Occipital lobe (tissue), 2 donors: ENCODE measurements around the gene ITPR2. TPM values are rescaled to one million over a fixed set of nuclear protein-coding genes. Genes with fewer than 3 reads are reported as not detected.
"Not testable (repeated sequence)": the region's sequence is repeated elsewhere in the genome, so short reads cannot be mapped to it uniquely, and the experiment has no call there.

Experiments used
- DNase-seq: peaks from one replicate; lab custom pipeline; 2025; lab: John Stamatoyannopoulos, UW
- total RNA-seq: library from RNA; depleted of rRNA; stranded (reverse); fragments of >200 nt; gene quantifications from one replicate; pipeline ENCODE4 v1.2.3, GENCODE V29; 2014

Gene ITPR2
- total RNA-seq, 1 donor from 2014 or later: 31.0 TPM

DNA sequence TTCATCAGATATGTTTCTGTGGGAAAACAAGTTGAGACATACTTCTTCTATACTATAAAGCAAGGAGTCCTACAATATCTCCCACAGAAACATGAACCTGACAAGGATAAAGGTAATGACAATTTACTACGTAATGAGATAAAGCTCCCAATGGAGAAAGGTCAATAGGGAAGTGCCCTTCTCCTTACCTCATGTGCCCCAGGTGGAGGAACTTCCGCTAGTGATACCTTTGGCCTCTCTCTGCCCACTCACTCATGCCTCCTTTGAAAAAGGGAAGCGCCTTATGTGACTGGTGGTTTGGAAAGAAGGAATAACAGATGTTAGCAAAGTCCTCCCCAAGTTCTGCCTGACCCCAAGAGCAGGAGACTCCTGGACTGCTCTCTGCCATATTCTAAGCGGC lies 305.3 kb downstream of the ITPR2 start:
- no peak for DNase-seq

DNA sequence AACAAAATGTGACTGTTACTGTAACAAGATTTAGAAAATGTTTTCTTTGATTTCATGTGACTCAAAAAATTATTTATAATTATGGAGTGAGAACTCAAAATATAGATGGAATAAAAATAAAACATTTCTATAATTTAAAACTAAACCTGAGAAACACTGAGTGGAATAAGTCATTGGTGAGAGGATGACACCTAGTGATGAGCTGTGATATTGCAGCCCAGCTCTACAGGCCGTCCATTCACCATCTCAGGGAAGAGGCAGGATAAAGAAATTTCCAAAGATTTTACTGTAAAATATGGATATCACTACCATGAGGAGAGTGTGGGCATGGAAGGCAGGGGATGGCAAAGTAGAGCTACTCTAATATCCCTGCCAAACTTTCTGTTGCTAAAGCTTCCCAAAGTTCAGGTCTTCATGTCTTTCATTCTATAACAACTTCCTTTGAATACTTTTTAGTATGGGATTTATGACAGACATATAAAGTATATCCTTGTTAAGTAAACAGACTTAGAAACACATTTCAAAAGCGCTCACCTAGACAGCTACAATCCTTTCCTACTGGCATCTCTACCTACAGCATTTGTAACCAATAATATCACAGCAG lies 308.0 kb downstream of the ITPR2 start:
- no peak for DNase-seq

DNA sequence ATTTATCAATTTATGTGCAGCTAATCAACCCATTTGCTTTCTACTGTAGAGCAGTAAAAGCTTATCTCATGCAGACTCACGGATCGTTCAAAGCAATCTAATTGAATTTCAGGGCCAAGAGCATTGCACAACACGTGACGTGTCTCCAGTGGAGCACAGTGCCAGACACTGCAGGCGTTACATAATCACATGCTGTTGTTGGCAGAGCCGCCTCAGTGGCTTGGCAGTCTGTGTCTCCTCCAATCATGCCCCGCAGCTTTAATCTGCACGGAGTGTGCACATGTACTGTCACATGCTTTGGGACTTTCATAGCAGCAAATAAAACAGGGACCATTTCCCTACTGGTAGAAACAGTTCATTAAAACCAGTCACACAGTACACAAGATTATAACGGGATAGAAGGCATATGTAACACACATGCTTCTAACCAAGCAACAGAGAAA lies 309.3 kb downstream of the ITPR2 start:
- DNase-seq: peak; percentile 84

DNA sequence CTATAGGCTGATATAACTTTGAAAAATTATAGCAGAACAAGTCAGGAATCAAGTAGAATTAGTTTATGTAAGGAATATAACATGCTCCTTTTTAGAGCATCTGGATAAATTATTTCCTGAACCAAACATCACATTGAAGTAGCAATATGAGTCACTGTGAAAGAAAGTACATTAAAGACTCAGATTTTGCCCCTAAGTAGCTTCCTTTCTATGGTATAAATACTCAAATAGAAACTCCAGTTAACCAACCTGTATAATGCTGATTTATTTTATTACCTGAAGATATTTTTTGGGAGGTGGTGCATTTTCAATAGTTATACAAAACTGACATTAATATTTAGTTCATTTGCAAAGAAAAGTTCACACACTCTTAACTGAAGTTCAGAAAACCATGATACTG lies 312.1 kb downstream of the ITPR2 start:
- DNase-seq: no peak

DNA sequence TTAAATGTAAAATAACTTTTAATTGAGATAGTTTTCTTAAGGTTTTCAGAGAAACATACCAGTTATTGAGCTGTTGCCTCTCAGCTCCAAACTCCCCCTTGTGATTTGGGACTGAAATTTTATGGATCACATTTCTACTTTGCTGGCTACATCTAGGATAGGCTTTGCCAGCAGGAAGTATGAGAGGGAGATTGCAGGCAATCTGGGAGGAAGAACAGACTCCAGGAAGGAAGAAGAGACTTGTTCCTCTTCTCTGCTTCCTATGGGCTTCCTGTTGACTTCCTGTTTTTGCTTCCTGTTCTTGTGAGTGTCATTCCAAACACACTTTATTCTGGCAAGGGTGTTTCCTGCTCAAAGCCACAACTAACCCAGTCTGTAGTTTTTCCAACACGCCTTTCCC lies 312.9 kb downstream of the ITPR2 start:
- DNase-seq: no peak

DNA sequence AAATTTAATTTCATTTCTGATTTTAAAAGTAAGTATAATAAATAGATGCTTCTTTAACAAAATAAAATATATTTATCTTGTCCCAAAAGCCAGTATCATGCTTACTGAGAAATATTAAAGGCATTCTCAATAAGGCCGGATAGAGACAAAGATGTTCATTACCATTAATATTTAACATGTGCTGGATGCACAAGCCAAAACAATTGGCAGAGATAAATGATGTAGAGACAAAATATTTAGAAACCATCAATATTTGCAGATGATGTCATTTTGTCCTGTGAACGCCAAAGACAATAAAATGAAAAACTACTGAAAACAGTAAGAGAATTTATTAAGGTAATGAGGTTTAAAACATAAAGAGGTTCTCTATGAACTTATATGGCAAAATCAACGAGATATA lies 313.5 kb downstream of the ITPR2 start:
- no peak for DNase-seq

DNA sequence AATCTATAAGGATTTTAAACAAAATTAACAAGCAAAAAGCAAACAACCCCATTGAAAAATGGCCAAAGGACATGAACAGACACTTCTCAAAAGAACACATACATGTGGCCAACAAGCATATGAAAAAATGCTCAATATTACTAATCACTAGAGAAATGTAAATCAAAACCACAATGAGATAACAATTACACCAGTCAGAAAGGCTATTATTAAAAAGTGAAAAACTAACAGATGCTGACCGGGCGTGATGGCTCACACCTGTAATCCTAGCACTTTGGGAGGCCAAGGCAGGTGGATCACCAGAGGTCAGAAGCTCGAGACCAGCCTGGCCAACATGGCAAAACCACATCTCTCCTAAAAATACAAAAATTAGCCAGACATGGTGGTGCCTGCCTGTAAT lies 315.7 kb downstream of the ITPR2 start:
- DNase-seq: not testable (repeated sequence)

DNA sequence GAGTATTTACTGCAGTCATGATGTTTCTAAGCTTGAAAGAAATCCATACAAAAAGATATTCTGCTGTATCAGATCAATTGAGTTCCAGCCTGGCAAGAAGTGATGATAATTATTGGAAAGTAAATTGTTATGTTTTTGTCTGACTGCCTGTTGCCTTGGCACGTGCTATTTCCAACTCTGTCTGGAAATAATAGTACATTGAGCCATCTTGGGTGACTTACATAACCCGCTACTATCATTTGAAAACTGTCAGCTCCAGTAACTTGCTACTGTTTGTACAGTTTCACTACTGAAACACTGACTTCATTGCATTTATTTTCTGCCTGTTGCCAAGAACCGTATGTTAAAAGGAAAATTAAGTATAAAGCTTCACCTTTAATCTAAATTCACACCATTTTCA lies 318.6 kb downstream of the ITPR2 start:
- no peak for DNase-seq

DNA sequence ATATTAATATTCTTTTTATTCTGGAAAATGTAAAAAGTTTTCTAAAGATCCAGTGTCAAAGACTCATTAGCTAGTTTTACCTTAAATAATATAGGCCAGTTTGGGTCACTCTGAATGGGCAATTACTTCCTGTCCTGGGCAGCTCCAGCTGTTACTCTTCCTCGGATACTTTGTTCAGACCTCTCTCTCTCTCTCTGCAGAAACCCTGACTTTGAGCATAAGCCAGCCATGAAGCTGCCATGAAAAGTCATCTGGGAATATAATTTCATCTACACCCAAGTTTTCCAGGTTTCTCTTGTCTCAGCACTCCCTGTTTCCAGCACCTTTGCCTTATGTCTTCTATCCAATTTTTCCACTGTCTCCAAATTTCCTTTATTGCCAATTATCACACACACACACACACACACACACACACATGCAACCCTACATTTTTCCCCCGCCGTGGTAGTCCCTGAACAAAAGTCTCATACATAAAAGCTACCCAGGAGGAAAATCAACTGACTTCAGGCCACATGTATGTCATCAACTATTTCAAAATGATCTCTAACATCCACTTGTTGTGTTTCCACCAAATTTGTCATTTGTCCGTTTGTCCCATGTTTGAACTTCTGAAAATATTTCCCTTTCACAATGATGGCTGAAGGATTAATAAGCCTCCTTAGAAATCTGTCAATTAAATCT lies 319.5 kb downstream of the ITPR2 start:
- DNase-seq: no peak

DNA sequence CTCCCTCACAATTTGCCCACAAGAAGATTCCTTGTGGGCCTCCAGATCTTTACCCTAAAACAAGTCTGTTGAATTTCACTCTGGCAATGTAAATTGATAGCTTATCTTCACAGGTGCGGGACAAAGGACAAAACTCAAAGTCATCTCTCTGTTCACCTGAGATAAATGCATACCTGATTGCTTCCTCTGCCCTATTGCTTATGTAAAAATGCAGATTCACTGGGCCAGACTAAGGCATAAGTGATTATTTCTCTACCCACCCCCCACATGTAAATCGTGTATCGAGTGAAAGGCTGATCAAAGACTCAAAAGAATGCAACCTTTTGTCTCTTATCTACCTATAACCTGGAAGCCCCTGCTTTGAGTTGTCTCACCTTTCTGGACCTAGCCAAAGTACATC lies 320.8 kb downstream of the ITPR2 start:
- no peak for DNase-seq

DNA sequence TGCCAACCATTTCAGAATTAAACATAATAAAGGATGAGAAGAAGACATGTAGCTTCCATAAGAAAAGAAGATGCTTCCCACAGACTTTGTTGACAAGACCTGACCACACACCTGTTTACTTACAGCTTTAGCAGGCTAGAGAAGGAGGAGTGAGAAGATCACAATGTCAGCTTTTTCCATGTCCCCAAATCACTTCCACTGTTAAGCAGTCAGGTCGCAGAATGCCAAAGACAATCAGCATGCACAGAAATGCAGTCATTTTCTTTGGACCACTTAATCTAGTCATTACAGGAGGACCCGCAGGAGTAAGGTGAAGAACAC lies 322.7 kb downstream of the ITPR2 start:
- DNase-seq: no peak

DNA sequence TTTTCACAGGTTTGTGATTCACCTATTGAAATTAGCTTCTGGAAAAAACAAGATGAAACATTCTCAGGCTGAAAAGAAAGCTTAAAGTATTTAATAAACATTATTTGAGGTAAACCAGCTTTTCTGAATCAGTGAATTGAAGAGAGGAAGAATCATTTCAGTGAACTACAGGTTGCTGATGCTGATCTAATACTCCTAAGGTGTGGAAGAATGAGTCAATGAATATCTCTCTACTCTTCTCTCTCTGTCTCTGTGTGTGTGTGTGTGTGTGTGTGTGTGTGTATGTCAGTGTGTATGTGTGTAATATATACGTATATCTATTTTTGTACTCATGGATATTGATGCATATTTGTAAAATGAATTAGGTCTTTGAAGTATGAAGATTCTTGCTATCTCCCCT lies 325.4 kb downstream of the ITPR2 start:
- no peak for DNase-seq

DNA sequence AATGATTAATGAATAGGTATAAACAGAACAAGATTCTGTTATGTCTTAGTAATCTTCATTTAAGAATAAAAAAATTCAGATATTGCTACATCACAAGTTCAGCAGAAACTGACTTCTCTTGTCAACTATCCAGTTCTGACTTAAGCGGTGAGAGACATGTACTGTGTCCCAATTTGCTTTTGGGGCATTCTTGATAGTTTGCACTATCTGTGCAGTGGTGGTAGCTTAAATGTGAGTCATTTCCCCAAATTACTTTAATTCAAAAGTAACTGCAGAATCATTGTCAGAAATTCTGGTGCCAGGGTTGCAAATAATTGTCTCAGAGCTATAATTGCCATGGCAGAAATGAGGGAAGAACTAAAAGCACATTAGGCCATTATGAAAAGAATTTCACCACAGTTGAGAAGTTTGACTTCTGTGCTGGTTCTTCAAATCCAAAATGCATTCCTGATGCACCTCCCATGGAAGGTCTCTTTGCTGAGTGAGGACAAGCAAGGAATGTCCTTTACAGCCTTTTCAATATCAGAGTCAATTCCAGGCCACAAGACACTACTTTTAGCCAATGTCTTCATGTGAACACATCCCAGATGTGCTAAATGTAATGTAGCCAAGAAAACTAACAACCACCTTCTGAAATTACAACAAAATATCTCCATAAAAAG lies 332.9 kb downstream of the ITPR2 start:
- DNase-seq: no peak

DNA sequence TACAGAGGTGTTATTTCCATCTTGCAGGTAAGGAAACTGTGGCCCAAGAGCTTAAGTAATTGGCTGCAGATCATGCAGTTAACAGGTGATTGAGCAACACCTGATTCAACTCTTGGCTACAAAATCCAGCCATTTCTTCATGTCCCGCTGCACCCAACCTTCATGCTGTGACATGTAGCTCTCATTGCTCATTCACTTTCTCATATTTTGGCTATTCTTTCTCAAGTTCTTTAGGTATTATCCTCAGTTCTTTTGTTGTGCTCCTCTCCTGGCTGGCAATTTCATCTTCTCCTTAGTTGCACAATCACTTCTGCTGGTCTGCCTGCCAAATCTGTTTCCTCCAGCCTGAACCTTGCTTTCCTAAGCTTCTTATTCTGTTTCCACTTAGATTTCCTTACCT lies 336.8 kb downstream of the ITPR2 start:
- DNase-seq: no peak

DNA sequence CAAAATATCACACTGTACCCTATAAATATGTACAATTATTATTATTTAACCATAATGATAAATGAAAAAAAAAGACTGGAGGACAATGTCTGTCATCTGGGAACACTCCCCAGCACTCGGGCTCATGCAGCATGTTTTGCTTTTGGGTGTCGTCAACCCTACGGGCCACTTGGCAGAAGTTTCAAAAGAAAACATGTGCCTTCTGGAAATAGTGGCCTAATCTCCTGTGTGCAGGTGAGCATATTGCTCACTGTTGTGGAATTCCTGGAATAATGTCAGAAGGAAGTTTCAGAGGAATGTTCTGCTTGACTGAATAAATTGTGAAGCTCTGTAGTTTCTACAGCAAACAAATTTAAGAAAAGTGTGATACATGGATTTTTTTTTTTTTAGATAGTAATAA lies 339.3 kb downstream of the ITPR2 start:
- no peak for DNase-seq

DNA sequence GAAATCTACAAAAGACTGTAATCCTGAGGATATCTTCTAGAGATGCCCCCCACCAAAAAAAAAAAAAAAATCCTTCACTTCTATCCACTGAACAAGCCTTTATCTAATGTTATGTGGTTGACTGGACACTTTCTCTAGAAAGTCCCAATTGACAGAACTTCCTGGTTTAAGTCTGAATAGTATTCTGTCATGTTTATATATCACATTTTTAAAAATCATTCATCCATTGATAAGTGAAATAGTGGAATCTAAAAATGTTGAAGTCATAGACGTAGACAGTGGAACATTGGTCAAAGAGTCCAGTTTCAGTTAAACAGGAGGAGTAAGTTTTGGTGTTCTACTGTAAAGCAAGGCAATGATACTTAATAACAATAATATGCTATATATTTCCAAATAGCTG lies 340.6 kb downstream of the ITPR2 start:
- DNase-seq: no peak

DNA sequence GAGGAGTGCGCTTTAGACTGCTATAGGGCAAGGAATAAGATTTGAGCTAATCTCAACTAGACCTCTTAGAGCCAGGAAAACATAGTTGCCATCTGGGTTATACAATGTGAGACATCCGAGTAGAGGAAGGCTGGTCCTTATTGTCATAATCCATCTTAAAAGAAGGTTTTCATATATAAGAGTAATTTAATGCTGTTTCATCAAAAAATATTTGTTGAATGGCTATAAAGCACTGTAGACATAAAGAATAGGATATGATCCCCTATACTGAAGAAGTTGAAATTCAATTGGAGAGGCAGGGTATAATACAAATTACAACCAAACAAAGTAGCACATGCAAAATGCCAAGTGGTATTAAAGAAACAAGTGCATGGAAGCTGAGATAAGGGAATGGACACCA lies 343.1 kb downstream of the ITPR2 start:
- no peak for DNase-seq

DNA sequence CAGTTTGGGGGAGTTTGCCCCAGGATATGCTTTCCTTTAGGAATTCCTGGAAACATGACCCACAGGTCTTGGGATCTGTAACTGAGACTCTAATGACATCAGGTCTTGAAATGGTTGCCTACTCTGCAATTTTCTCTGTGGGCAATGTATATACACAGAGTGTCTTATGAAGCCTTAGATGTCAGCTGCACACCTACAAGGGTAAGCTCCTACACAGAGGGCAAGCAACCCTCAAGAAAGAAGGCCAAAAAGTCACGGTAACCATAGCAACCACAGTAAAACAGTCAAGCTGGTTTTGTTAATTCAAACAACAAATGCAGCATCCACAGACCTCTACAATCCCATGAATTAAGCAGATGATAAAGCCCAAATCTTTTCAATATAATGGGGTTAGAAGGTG lies 344.6 kb downstream of the ITPR2 start:
- DNase-seq: no peak

DNA sequence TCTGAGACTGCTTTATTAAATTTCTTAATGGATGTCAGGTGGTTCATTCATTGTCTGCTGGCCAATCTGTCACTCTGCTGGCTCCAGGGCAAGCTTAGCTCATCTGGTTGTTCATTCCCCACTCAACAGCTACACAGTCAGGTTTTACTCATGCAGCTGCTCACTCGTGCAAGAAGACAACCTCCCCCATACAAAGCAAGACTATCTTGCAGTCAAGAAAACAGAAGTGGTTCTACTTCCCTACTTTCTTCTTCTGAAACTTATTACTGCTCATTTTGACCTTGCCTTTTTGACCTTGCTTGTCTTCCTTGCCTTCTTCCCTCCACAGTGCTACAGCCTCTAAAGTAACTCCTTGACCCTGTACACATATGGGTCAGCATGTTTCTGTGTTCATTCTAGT lies 359.7 kb downstream of the ITPR2 start:
- no peak for DNase-seq

DNA sequence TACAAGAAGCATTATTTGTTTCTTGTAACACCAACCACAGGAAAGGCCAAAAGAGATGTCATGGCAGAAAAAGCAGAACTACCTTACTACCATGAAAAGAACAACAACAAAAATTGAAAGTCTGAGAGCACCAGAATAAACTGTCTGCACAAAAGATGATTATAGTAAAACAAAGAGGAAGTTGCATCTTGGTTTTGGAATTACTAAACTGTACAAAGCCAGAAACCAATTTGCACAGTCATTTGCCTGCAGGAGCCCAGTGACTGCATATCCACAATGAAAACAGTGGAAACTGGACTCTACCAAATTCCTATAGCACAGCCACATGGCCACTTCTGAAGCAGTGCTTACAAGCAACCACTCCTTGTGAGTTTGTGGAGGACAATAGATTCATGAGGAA lies 361.4 kb downstream of the ITPR2 start:
- DNase-seq: no peak

DNA sequence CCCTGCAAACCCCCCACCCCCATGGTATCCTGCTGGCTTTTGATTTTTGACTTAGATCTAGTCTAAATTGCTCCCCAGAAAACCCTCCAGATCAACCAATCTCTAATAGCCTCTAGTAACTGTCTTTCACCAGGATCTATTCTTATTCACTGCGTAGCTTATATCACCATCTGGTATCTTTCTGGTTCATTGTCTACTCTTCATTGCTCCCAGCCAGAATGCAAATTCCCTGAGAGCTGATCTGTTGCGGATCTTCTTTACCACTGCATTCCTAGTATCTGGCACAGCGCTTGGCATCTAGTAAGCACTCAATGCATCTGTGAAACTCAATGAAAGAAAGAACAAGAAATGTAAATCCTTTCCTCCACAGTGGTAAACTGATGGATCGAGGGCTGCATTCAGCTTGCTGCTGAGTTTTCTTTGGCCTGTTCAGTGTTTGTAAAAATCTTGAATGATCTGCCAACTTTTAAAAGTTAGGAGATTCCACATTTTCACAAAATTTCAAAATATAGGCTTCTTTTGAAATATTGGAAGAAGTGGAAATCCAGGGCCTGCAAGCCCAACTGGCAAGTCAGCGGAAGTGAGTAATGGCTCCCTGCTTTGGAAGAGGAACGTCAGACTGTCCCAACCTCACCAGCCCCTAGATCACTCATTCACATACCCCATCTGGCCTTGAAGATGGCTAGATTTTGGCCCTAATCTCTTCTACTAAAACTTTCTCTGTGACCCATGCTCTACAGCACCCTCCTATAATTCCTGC lies 363.4 kb downstream of the ITPR2 start:
- no peak for DNase-seq

DNA sequence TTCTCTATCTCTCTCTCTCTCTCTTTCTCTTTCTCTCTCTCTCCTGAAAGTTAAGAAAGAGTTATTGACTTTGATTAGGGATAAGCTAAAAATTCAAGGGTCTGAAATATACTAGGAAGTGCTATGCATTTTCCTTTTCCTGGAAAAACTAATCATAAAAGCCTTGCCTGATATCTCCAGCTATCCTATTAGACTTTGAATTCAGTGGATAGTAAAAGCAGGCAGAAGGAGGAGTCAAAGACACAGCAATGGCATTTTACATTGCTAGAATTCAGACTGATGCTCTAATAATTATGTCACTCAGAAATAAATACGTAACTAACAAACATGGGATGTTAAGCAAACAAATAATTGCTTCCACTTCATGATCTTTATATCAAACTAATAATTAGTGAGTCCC lies 365.6 kb downstream of the ITPR2 start:
- no peak for DNase-seq

DNA sequence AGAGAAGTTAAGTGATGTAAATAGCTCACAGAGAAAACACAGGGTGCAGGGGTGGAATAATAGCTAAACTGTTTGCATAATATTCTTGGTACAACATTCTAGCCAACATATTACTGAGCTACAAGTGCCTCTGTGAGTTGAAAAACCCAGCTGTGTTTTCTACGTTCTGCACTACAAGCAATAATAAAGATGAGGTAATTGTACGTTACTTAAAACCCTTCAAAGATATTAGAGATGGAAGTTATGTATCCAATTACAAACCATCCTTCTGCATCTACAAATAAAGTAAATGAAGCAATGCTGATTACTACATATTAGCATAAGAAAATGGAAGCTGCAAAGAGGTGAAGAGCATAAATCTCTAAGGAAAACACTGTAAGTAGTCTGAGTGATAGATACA lies 366.3 kb downstream of the ITPR2 start:
- DNase-seq: no peak
